Common myeloid progenitor, CD34-positive (primary cell): Measurements from ENCODE around the gene DLX1.

Source experiments
- CTCF ChIA-PET: fragments of 350-600 bp; sonication (Branson Sonifier 250); formaldehyde crosslinking; loops from one replicate; lab custom pipeline; 2021; ENCODE audit warnings: antibody characterized with exemption; lab: Charles Lee
- POLR2A ChIA-PET: fragments of 350-600 bp; sonication (Branson Sonifier 250); formaldehyde crosslinking; loops from one replicate; lab custom pipeline; 2021; ENCODE audit warnings: antibody characterized with exemption; lab: Charles Lee
- DNase-seq, 3 donors: peaks; one replicate each; pipeline versions ENCODE4 v3.0.0 to v3.0.0-alpha.2; 2013
- H3K27ac ChIP-seq, 2 experiments: 1 replicate in 1 of 2; 2 replicates in 1 of 2; pipeline ENCODE4 v1.7.0; 2013; ENCODE audit warnings: inconsistent platforms in 2 of 2, low read length in 2 of 2, mild to moderate bottlenecking in 2 of 2, low read depth in 1 of 2, moderate library complexity in 1 of 2; ENCODE audit not compliant: severe bottlenecking in 2 of 2, insufficient read depth in 1 of 2, poor library complexity in 1 of 2
- H3K27me3 ChIP-seq, 5 experiments: replicated peaks in 2 of 5; 1 replicate in 3 of 5; 2 replicates in 2 of 5; pipeline versions ENCODE4 v1.6.1 to v1.7.0; 2013; ENCODE audit warnings: low read length in 4 of 5, mild to moderate bottlenecking in 2 of 5, moderate library complexity in 2 of 5, inconsistent platforms in 1 of 5; ENCODE audit not compliant: insufficient read depth in 5 of 5, control insufficient read depth in 4 of 5
- H3K36me3 ChIP-seq, 4 experiments: 1 replicate in 2 of 4; 2 replicates in 2 of 4; pipeline versions ENCODE4 v1.6.1 to v1.7.0; 2013; ENCODE audit warnings: low read length in 3 of 4, control low read depth in 1 of 4, mild to moderate bottlenecking in 1 of 4; ENCODE audit not compliant: control insufficient read depth in 4 of 4, insufficient read depth in 4 of 4
- H3K4me1 ChIP-seq, 4 experiments: 1 replicate in 3 of 4; 2 replicates in 1 of 4; pipeline versions ENCODE4 v1.6.1 to v1.7.1; 2013; ENCODE audit warnings: low read length in 3 of 4, mild to moderate bottlenecking in 3 of 4, control low read depth in 1 of 4, inconsistent platforms in 1 of 4, moderate library complexity in 1 of 4; ENCODE audit not compliant: control insufficient read depth in 4 of 4, insufficient read depth in 4 of 4; ENCODE audit errors: control extremely low read depth in 1 of 4
- H3K4me3 ChIP-seq, 7 experiments: 1 replicate in 4 of 7; 2 replicates in 3 of 7; pipeline versions ENCODE4 v1.5.1 to v1.7.0; 2013; ENCODE audit warnings: mild to moderate bottlenecking in 7 of 7, low read length in 6 of 7, moderate library complexity in 6 of 7, inconsistent platforms in 2 of 7, low read depth in 2 of 7, control low read depth in 1 of 7; ENCODE audit not compliant: insufficient read depth in 4 of 7, control insufficient read depth in 1 of 7; ENCODE audit errors: extremely low read depth in 1 of 7
- H3K9me3 ChIP-seq, 5 experiments: 1 replicate in 4 of 5; 2 replicates in 1 of 5; pipeline versions ENCODE4 v1.6.1 to v1.7.1; 2013; ENCODE audit warnings: low read length in 4 of 5, mild to moderate bottlenecking in 2 of 5, inconsistent platforms in 1 of 5, low read depth in 1 of 5, moderate library complexity in 1 of 5; ENCODE audit not compliant: control insufficient read depth in 4 of 5, insufficient read depth in 2 of 5; ENCODE audit errors: control extremely low read depth in 1 of 5
- WGBS: methylation state at CpG from one replicate; pipeline ENCODE4 v1.1.5; 2013; ENCODE audit not compliant: insufficient coverage; 5-methylcytosine and 5-hydroxymethylcytosine counted together

DLX1 gene

GRCh38 chr2:172086241-172087206 is 1.2 kb downstream of the DLX1 start:
- no peaks in the 10 kb centered on the region for H3K9me3 ChIP-seq
- H3K27ac ChIP-seq = no peak overlapping the region
- WGBS = 3% methylated on average over 40 of the region's 54 CpGs
- peak; percentile 59 to 79 (median 77) for DNase-seq
- peak overlapping the region in 2 of 7 experiments; percentile 0 to 26 for H3K4me3 ChIP-seq
- no peaks in the 10 kb centered on the region for H3K36me3 ChIP-seq
- CTCF ChIA-PET = interaction anchor here (1.5 to 9.9 kb wide), 2 partner anchors 17 to 380 kb away, joined by 3 to 128 read pairs; partner anchors contain the start of gene DLX2
- POLR2A ChIA-PET = no interaction called here
- peaks cover 0 to 42% (median 33%) of the 10 kb centered on the region in 4 experiments for H3K4me1 ChIP-seq
- H3K27me3 ChIP-seq = peaks cover 48 to 100% (median 76%) of the 10 kb centered on the region in 5 experiments

GRCh38 chr2:172087207-172087779 is 2.0 kb downstream of the DLX1 start:
- no peak overlapping the region for H3K27ac ChIP-seq
- peaks cover 47 to 100% (median 76%) of the 10 kb centered on the region in 5 experiments for H3K27me3 ChIP-seq
- H3K36me3 ChIP-seq = no peaks in the 10 kb centered on the region
- CTCF ChIA-PET = interaction anchor here (1.5 to 9.9 kb wide), 2 partner anchors 16 to 379 kb away, joined by 3 to 128 read pairs; partner anchors contain the start of gene DLX2
- H3K4me3 ChIP-seq = no peak overlapping the region
- DNase-seq = peak in 1 of 3 donors; percentile 1
- peaks cover 0 to 42% (median 33%) of the 10 kb centered on the region in 4 experiments for H3K4me1 ChIP-seq
- POLR2A ChIA-PET = no interaction called here
- 6% methylated on average over 20 of the region's 31 CpGs for WGBS
- no peaks in the 10 kb centered on the region for H3K9me3 ChIP-seq

- 6% methylated on average over 16 of the region's 23 CpGs for WGBS
- peak in 2 of 3 donors; percentile 4 to 26 for DNase-seq
- no peaks in the 10 kb centered on the region for H3K9me3 ChIP-seq
- ChIA-PET POLR2A (no interaction called here), CTCF (interaction anchor here (1.2 to 9.9 kb wide), 3 partner anchors 9 to 378 kb away, joined by 3 to 128 read pairs (median 4); partner anchors contain the start of gene DLX2)
- no peak overlapping the region for H3K27ac ChIP-seq
- no peak overlapping the region for H3K4me3 ChIP-seq
- H3K27me3 ChIP-seq = peaks cover 41 to 100% (median 76%) of the 10 kb centered on the region in 5 experiments
- H3K36me3 ChIP-seq = no peaks in the 10 kb centered on the region
- peaks cover 0 to 42% (median 33%) of the 10 kb centered on the region in 4 experiments for H3K4me1 ChIP-seq
These were observed 2.5 kb downstream of the DLX1 start for GRCh38 chr2:172087780-172088244.

GRCh38 chr2:172088245-172089004 is 3.1 kb downstream of the DLX1 start:
- POLR2A ChIA-PET = no interaction called here
- H3K4me1 ChIP-seq = peaks cover 0 to 36% (median 31%) of the 10 kb centered on the region in 4 experiments

DNA sequence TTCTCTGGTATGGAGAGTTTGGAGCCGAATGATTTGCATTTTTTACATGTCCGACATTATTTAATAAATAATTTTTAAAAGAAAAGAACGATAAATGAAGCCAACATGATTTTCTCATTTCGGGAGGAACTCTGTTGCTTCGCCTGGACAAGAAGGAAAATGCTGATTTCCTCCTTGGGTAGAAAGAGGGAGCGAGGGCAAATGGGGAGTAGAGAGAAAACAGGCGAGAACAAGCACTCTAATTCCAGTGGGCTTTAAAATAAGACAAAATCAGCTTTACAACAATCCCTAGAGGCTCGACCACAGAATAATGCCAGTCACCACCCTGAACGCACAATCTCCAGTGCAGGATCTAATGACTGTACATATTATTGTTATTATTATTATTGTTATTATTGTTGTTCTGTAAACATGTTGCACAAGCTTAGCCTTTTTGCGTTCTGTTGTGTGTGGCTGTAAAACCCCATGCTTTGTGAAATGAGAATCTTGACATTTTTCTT is 3.7 kb downstream of the DLX1 start:
- no peak overlapping the region for H3K27ac ChIP-seq
- peak in 1 of 3 donors; percentile 27 for DNase-seq
- no peaks in the 10 kb centered on the region for H3K9me3 ChIP-seq
- CTCF ChIA-PET = interaction anchor here (0.8 to 9.9 kb wide), 3 partner anchors 7 to 14 kb away, joined by 3 to 128 read pairs (median 4); partner anchors contain the start of gene DLX2
- 15% methylated on average over 4 of the region's 10 CpGs for WGBS
- H3K4me1 ChIP-seq = peaks cover 0 to 32% (median 30%) of the 10 kb centered on the region in 4 experiments
- POLR2A ChIA-PET = no interaction called here
- H3K27me3 ChIP-seq = peaks cover 38 to 100% (median 76%) of the 10 kb centered on the region in 5 experiments
- H3K4me3 ChIP-seq = no peak overlapping the region
- no peaks in the 10 kb centered on the region for H3K36me3 ChIP-seq

More at GRCh38 chr2:172088245-172089004, 3.1 kb downstream of the DLX1 start:
- Histone ChIP-seq H3K27ac (no peak overlapping the region), H3K27me3 (peaks cover 36 to 100% (median 76%) of the 10 kb centered on the region in 5 experiments), H3K36me3 (no peaks in the 10 kb centered on the region), H3K9me3 (no peaks in the 10 kb centered on the region), H3K4me3 (no peak overlapping the region)
- WGBS = 8% methylated on average over 25 of the region's 37 CpGs
- CTCF ChIA-PET = interaction anchor here (1.2 to 9.9 kb wide), 2 partner anchors 8 to 15 kb away, joined by 4 to 128 read pairs; partner anchors contain the start of gene DLX2
- DNase-seq = peak in 1 of 3 donors; percentile 32

GRCh38 chr2:172089633-172090032 is 4.3 kb downstream of the DLX1 start:
- 21% methylated on average over 6 of the region's 7 CpGs for WGBS
- ChIA-PET CTCF (interaction anchor here (0.8 to 9.9 kb wide), 2 partner anchors 13 to 14 kb away, joined by 3 to 128 read pairs; partner anchors contain the start of gene DLX2), POLR2A (no interaction called here)
- Histone ChIP-seq H3K27me3 (peaks cover 38 to 100% (median 76%) of the 10 kb centered on the region in 5 experiments), H3K9me3 (no peaks in the 10 kb centered on the region), H3K4me1 (peaks cover 0 to 29% (median 25%) of the 10 kb centered on the region in 4 experiments), H3K36me3 (no peaks in the 10 kb centered on the region), H3K4me3 (no peak overlapping the region), H3K27ac (no peak overlapping the region)
- DNase-seq = no peak
